ACC112 (cell line): ENCODE results near the gene SLC27A2.

Source experiments
- H2AFZ ChIP-seq: fragments of 200-600 bp; sonication (generic); one replicate; pipeline ENCODE4 v1.6.0; 2017; ENCODE audit warnings: antibody characterized with exemption, low read length; ENCODE audit not compliant: unreplicated experiment
- H3K27ac ChIP-seq: fragments of 200-600 bp; sonication (generic); 2 replicates; pipeline ENCODE4 v1.5.1; 2014; ENCODE audit warnings: low read depth, mild to moderate bottlenecking, antibody characterized with exemption, low read length, moderate library complexity
- H3K27me3 ChIP-seq: fragments of 200-600 bp; sonication (generic); 2 replicates; pipeline ENCODE4 v1.6.1; 2014; ENCODE audit warnings: mild to moderate bottlenecking, antibody characterized with exemption, low read length, moderate library complexity, mixed read lengths; ENCODE audit not compliant: insufficient read depth
- H3K36me3 ChIP-seq: fragments of 200-600 bp; sonication (generic); 2 replicates; pipeline ENCODE4 v1.6.1; 2016; ENCODE audit warnings: mild to moderate bottlenecking, antibody characterized with exemption, low read length, moderate library complexity, mixed read lengths; ENCODE audit not compliant: insufficient read depth
- H3K4me1 ChIP-seq: fragments of 200-600 bp; sonication (generic); one replicate; pipeline ENCODE4 v1.6.1; 2016; ENCODE audit warnings: low read length, mixed read lengths; ENCODE audit not compliant: insufficient read depth, unreplicated experiment, control insufficient read depth
- H3K4me3 ChIP-seq: fragments of 200-600 bp; sonication (generic); 2 replicates; pipeline ENCODE4 v1.5.1; 2014; ENCODE audit warnings: mild to moderate bottlenecking, low read depth, low read length
- H3K79me2 ChIP-seq: fragments of 200-600 bp; sonication (generic); one replicate; pipeline ENCODE4 v1.6.0; 2016; ENCODE audit warnings: low read length; ENCODE audit not compliant: control insufficient read depth, unreplicated experiment, insufficient read depth

Gene SLC27A2

GRCh38 chr15:50265620-50266019 lies 83.6 kb downstream of the SLC27A2 start, which contains the start of gene HDC:
Gene HDC (minus strand): TSS chr15:50265726. CDS start chr15:50265623, 103 bp downstream.
- no peak within 1 kb of the TSS for H2AFZ ChIP-seq
- no peak within 1 kb of the TSS for H3K27ac ChIP-seq
- H3K4me3 ChIP-seq, result no peak within 1 kb of the TSS
- H3K4me1 ChIP-seq, result no peaks in the 10 kb centered on the region
- no peaks in the 10 kb centered on the region for H3K79me2 ChIP-seq
- no peaks in the 10 kb centered on the region for H3K36me3 ChIP-seq
- peaks cover 12% of the 10 kb centered on the region; the same call in 1 of the 2 replicates for H3K27me3 ChIP-seq

DNA sequence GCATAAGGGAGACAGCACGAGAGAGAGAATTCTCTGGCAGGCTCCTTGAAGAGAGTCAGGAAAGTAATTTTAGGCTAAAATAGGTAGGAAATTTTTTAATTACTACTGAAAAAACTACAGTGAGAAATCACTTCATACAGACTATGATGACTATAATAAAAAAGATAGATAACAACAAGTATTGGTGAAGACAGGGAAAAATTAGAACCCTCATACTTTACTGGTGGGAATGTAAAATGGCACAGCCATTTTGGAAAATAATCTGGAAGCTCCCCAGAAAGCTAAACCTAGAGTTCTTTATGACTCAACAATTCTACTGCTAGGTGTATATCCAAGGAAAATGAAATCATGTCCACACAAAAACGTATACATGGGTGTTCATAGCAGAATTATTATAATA lies 85.6 kb downstream of the SLC27A2 start:
- Histone ChIP-seq H3K79me2 (no peaks in the 10 kb centered on the region), H3K36me3 (no peaks in the 10 kb centered on the region), H3K4me1 (no peaks in the 10 kb centered on the region), H3K27ac (no peak overlapping the region), H3K27me3 (peaks cover 12% of the 10 kb centered on the region; the same call in 1 of the 2 replicates), H3K4me3 (no peak overlapping the region), H2AFZ (no peak overlapping the region)

- no peak overlapping the region for H2AFZ ChIP-seq
- no peaks in the 10 kb centered on the region for H3K27me3 ChIP-seq
- H3K36me3 ChIP-seq, result no peaks in the 10 kb centered on the region
- no peak overlapping the region for H3K4me3 ChIP-seq
- H3K4me1 ChIP-seq, result no peaks in the 10 kb centered on the region
- no peaks in the 10 kb centered on the region for H3K79me2 ChIP-seq
- no peak overlapping the region for H3K27ac ChIP-seq
Observed at GRCh38 chr15:50275091-50275490, 93.1 kb downstream of the SLC27A2 start.

GRCh38 chr15:50275908-50276307 lies 93.9 kb downstream of the SLC27A2 start:
- H3K4me3 ChIP-seq, result no peak overlapping the region
- H3K27ac ChIP-seq, result no peak overlapping the region
- H3K27me3 ChIP-seq, result no peaks in the 10 kb centered on the region
- no peak overlapping the region for H2AFZ ChIP-seq
- H3K79me2 ChIP-seq, result no peaks in the 10 kb centered on the region
- no peaks in the 10 kb centered on the region for H3K4me1 ChIP-seq
- H3K36me3 ChIP-seq, result no peaks in the 10 kb centered on the region

GRCh38 chr15:50277370-50277769 lies 95.4 kb downstream of the SLC27A2 start:
- Histone ChIP-seq H3K27ac (no peak overlapping the region), H2AFZ (no peak overlapping the region), H3K27me3 (no peaks in the 10 kb centered on the region), H3K79me2 (no peaks in the 10 kb centered on the region), H3K4me1 (no peaks in the 10 kb centered on the region), H3K36me3 (no peaks in the 10 kb centered on the region), H3K4me3 (no peak overlapping the region)

DNA sequence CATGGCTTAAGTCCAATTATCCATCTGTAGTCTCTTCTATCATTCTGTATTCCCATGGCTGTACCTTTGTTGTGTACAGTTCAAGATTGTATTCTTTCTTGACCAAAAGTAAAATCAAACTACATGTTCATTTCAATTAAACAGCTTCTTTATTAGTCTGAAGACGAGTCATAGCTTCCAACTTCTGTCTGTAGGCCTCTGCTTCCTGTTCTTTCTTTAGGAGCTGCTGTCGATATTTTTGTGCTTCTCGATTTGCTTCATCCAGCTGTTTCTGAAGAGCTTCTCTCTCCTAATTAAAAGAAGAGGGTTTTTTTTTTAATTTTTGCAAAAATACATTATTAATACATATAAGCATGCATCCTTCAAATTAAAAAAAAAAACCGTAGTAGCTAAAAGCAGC lies 96.5 kb downstream of the SLC27A2 start:
- no peak overlapping the region for H3K27ac ChIP-seq
- no peak overlapping the region for H3K4me3 ChIP-seq
- H3K4me1 ChIP-seq, result no peaks in the 10 kb centered on the region
- no peaks in the 10 kb centered on the region for H3K79me2 ChIP-seq
- no peak overlapping the region for H2AFZ ChIP-seq
- H3K36me3 ChIP-seq, result no peaks in the 10 kb centered on the region
- H3K27me3 ChIP-seq, result no peaks in the 10 kb centered on the region

GRCh38 chr15:50280271-50280670 lies 98.3 kb downstream of the SLC27A2 start:
- Histone ChIP-seq H2AFZ (no peak overlapping the region), H3K36me3 (no peaks in the 10 kb centered on the region), H3K27ac (no peak overlapping the region), H3K27me3 (no peaks in the 10 kb centered on the region), H3K79me2 (no peaks in the 10 kb centered on the region), H3K4me1 (no peaks in the 10 kb centered on the region), H3K4me3 (no peak overlapping the region)

GRCh38 chr15:50281427-50281826 lies 99.4 kb downstream of the SLC27A2 start:
- Histone ChIP-seq H3K79me2 (no peaks in the 10 kb centered on the region), H2AFZ (no peak overlapping the region), H3K4me3 (no peak overlapping the region), H3K27ac (no peak overlapping the region), H3K27me3 (no peaks in the 10 kb centered on the region), H3K36me3 (no peaks in the 10 kb centered on the region), H3K4me1 (no peaks in the 10 kb centered on the region)
